ENCODE results near the gene SRL. TPM values are rescaled to one million over a fixed set of nuclear protein-coding genes. Genes with fewer than 3 reads are reported as not detected.

The SRL gene
- total and polyA plus RNA-seq, 2 of the 13 experiments (the other 11 are each of a cell fraction or from before 2014, with no cell fraction given), result 0.05 TPM; not detected in 1

GRCh38 chr16:4249530-4250308 lies 7.8 kb upstream of the SRL start:
- H3K79me2 ChIP-seq (ENCODE audit: insufficient read depth, low read length), result no peaks in the 10 kb centered on the region
- TF ChIP-seq SALL1 (CRISPR knock-in tag; IDR thresholded peaks at IDR 0.05) (no peak), KDM2A (CRISPR knock-in tag; IDR thresholded peaks at IDR 0.05; ENCODE audit: borderline replicate concordance, low read depth) (no peak), ZBTB42 (CRISPR knock-in tag; IDR thresholded peaks at IDR 0.05) (no peak), ZSCAN9 (CRISPR knock-in tag; IDR thresholded peaks at IDR 0.05; ENCODE audit: borderline replicate concordance) (no peak), TFDP2 (CRISPR knock-in tag; IDR thresholded peaks at IDR 0.05) (no peak), SP1 (IDR thresholded peaks at IDR 0.05) (no peak), SP1 (CRISPR knock-in tag; IDR thresholded peaks at IDR 0.05) (no peak), ATF2 (CRISPR knock-in tag; IDR thresholded peaks at IDR 0.05) (no peak), ATF6 (CRISPR knock-in tag; conservative IDR thresholded peaks at IDR 0.05) (no peak), SNAPC5 (CRISPR knock-in tag; IDR thresholded peaks at IDR 0.05; ENCODE audit: borderline replicate concordance) (no peak), ZNF761 (CRISPR knock-in tag; conservative IDR thresholded peaks at IDR 0.05) (no peak), TAF15 (IDR thresholded peaks at IDR 0.05; ENCODE audit: low read depth, low read length, poor library complexity, severe bottlenecking) (no peak), KDM4B (CRISPR knock-in tag; IDR thresholded peaks at IDR 0.05) (no peak), TGIF2 (CRISPR knock-in tag; IDR thresholded peaks at IDR 0.05) (no peak), DNMT3B (CRISPR knock-in tag; conservative IDR thresholded peaks at IDR 0.05) (no peak), NR3C1 (CRISPR knock-in tag; IDR thresholded peaks at IDR 0.05) (no peak), WIZ (CRISPR knock-in tag; IDR thresholded peaks at IDR 0.05) (no peak), PHF5A (CRISPR knock-in tag; IDR thresholded peaks at IDR 0.05; ENCODE audit: low read depth, unreplicated experiment) (no peak), KLF11 (CRISPR knock-in tag; IDR thresholded peaks at IDR 0.05) (no peak)
- TF ChIP-seq, protein P1, sequence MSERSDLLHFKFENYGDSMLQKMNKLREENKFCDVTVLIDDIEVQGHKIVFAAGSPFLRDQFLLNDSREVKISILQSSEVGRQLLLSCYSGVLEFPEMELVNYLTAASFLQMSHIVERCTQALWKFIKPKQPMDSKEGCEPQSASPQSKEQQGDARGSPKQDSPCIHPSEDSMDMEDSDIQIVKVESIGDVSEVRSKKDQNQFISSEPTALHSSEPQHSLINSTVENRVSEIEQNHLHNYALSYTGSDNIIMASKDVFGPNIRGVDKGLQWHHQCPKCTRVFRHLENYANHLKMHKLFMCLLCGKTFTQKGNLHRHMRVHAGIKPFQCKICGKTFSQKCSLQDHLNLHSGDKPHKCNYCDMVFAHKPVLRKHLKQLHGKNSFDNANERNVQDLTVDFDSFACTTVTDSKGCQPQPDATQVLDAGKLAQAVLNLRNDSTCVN (CRISPR knock-in tag; IDR thresholded peaks at IDR 0.05; ENCODE audit: borderline replicate concordance), result no peak
- intact Hi-C loops (cut with micrococcal nuclease; ENCODE audit: unreplicated experiment) (loop anchor here (5.0 to 10.0 kb wide), 2 partner anchors 132 to 235 kb away; partner anchors contain the start of gene ADCY9), in situ Hi-C loops (cut with HindIII; ENCODE audit: extremely low pct_ligation_motif_present, low pct_unique_long_range_greater_than_20kb) (loop anchor here (5.0 kb wide), 2 partner anchors 47 to 132 kb away; partner anchors contain the start of gene ADCY9)
- H4K20me1 ChIP-seq (ENCODE audit: insufficient read depth, low read length), result no peaks in the 10 kb centered on the region
- H3K27me3 ChIP-seq (ENCODE audit: control insufficient read depth in 1 of 2, insufficient read depth in 2 of 2, low read length in 2 of 2), result peaks cover 0 to 6% of the 10 kb centered on the region in 2 experiments; a peak in 3 of 5 replicates
- H3K27ac ChIP-seq (ENCODE audit: extremely low read length, insufficient read depth, low read length), result no peak overlapping the region
- H3K9me3 ChIP-seq (ENCODE audit: low read length), result no peaks in the 10 kb centered on the region
- H3K9ac ChIP-seq (ENCODE audit: insufficient read depth, low read depth, low read length), result no peak overlapping the region
- no peak overlapping the region for H3K4me2 ChIP-seq (ENCODE audit: low read depth, low read length)
- H3K4me3 ChIP-seq (replicated peaks in 1 of 3; ENCODE audit: insufficient read depth in 1 of 3, low read depth in 2 of 3, low read length in 3 of 3), result no peak overlapping the region
- 66% methylated on average over 12 of the region's 12 CpGs for WGBS (ENCODE audit: low lambda C conversion rate)
- BruUV-seq (replicated peaks), result no TSS peak
- no peaks in the 10 kb centered on the region for H3K36me3 ChIP-seq (replicated peaks in 1 of 2; ENCODE audit: control insufficient read depth in 1 of 2, insufficient read depth in 2 of 2, low read length in 2 of 2)
- ChIA-PET CTCF (ENCODE audit: low intra/inter-chr PET ratio, low total read pairs) (no interaction called here), POLR2A (no interaction called here)
- DNase-seq (ENCODE audit: low spot score), result no peak
- no peak for ATAC-seq
- FAIRE-seq, result no peak
- 0 out of 2 replicates have a peak, but pooled peaks cover 6% of the 10 kb centered on the region for H3K4me1 ChIP-seq (ENCODE audit: insufficient read depth, low read length)
- H2AFZ ChIP-seq (ENCODE audit: low read length), result no peak overlapping the region

All from HepG2 (cell line).